HCT116 (cell line): Measurements from ENCODE around the gene APOBEC3C.

ENCODE experiments used
- CEBPB ChIP-seq: IDR thresholded peaks from 2 replicates; pipeline ENCODE4 v1.6.1; 2012; ENCODE audit warnings: low read depth
- MAX ChIP-seq: IDR thresholded peaks from 2 replicates; pipeline ENCODE4 v1.6.1; 2012
- POLR2A ChIP-seq: IDR thresholded peaks from 2 replicates; pipeline ENCODE4 v1.7.0; 2011; ENCODE audit warnings: borderline replicate concordance; ENCODE audit not compliant: insufficient read depth, insufficient read length; ENCODE audit errors: extremely low read depth
- POLR2AphosphoS5 ChIP-seq: IDR thresholded peaks from 2 replicates; pipeline ENCODE4 v1.6.1; 2011; ENCODE audit warnings: mild to moderate bottlenecking, low read depth, low read length, moderate library complexity
- RAD21 ChIP-seq: IDR thresholded peaks from 2 replicates; pipeline ENCODE4 v1.6.1; 2012; ENCODE audit warnings: low read depth, mild to moderate bottlenecking
- SRF ChIP-seq: IDR thresholded peaks from 2 replicates; pipeline ENCODE4 v1.6.1; 2012; ENCODE audit warnings: low read depth
- TCF7L2 ChIP-seq: IDR thresholded peaks from 2 replicates; pipeline ENCODE4 v1.7.0; 2011; ENCODE audit warnings: borderline replicate concordance, inconsistent platforms; ENCODE audit not compliant: insufficient read depth, insufficient read length; ENCODE audit errors: extremely low read depth
- ZNF274 ChIP-seq: fragments of 200-500 bp; sonication (Bioruptor generic); IDR thresholded peaks from 2 replicates; pipeline ENCODE4 v1.6.1; 2014; ENCODE audit warnings: mild to moderate bottlenecking, low read depth, low read length, inconsistent platforms
- TF ChIP-seq, protein P1 (sequence below), 3 experiments: fragments of 200-600 bp in 1 of 3; sonication (generic) in 1 of 3; IDR thresholded peaks in 2 of 3; conservative IDR thresholded peaks in 1 of 3; 2 replicates each; pipeline ENCODE4 v1.5.1; 2012 to 2017; ENCODE audit warnings: low read depth in 2 of 3, low read length in 2 of 3, antibody characterized with exemption in 1 of 3, borderline replicate concordance in 1 of 3, control low read depth in 1 of 3, mild to moderate bottlenecking in 1 of 3, mixed read lengths in 1 of 3, mixed run types in 1 of 3, moderate library complexity in 1 of 3; ENCODE audit not compliant: insufficient read depth in 1 of 3

GRCh38 chr22:39017596-39018365, 3.7 kb downstream of the APOBEC3C start:
- TF ChIP-seq MAX (no peak), RAD21 (no peak), ZNF274 (no peak), TCF7L2 (no peak), SRF (no peak), POLR2A (no peak), CEBPB (no peak), POLR2AphosphoS5 (no peak)
- TF ChIP-seq, protein P1, sequence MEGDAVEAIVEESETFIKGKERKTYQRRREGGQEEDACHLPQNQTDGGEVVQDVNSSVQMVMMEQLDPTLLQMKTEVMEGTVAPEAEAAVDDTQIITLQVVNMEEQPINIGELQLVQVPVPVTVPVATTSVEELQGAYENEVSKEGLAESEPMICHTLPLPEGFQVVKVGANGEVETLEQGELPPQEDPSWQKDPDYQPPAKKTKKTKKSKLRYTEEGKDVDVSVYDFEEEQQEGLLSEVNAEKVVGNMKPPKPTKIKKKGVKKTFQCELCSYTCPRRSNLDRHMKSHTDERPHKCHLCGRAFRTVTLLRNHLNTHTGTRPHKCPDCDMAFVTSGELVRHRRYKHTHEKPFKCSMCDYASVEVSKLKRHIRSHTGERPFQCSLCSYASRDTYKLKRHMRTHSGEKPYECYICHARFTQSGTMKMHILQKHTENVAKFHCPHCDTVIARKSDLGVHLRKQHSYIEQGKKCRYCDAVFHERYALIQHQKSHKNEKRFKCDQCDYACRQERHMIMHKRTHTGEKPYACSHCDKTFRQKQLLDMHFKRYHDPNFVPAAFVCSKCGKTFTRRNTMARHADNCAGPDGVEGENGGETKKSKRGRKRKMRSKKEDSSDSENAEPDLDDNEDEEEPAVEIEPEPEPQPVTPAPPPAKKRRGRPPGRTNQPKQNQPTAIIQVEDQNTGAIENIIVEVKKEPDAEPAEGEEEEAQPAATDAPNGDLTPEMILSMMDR (IDR thresholded peaks at IDR 0.05 in 2 of 3, conservative IDR thresholded peaks at IDR 0.05 in 1 of 3; ENCODE audit: borderline replicate concordance in 1 of 3, insufficient read depth in 1 of 3, low read depth in 2 of 3, low read length in 2 of 3), result no peak
